ENCODE results near the gene GMPR2.

- no peak for TF ChIP-seq CTCF (IDR thresholded peaks at IDR 0.05)
- TF ChIP-seq POLR2A (IDR thresholded peaks at IDR 0.05) = no peak
Measured at GRCh38 chr14:24283796-24284460, 51.2 kb downstream of the GMPR2 start.
